HEK293T (cell line): ENCODE data around the gene PSMD14.

Source experiments
- CTCF ChIA-PET: fragments of 350-600 bp; formaldehyde crosslinking; extraction: SDS; loops from one replicate; lab custom pipeline; 2021; ENCODE audit warnings: antibody characterized with exemption, inconsistent platforms; lab: Yijun Ruan, JAX
- POLR2A ChIA-PET: fragments of 350-600 bp; formaldehyde crosslinking; extraction: SDS; loops from one replicate; lab custom pipeline; 2020; ENCODE audit warnings: antibody characterized with exemption, inconsistent platforms; lab: Yijun Ruan, JAX
- DNase-seq: peaks from one replicate; pipeline ENCODE4 v3.0.0; 2012; ENCODE audit warnings: mixed read lengths; ENCODE audit errors: extremely low spot score
- ARNT ChIP-seq: fragments of 450-650 bp; IDR thresholded peaks from 2 replicates; pipeline ENCODE4 v1.6.1; 2017; ENCODE audit warnings: mild to moderate bottlenecking
- BHLHE40 ChIP-seq: fragments of 450-650 bp; IDR thresholded peaks from 2 replicates; pipeline ENCODE4 v1.6.1; 2016; ENCODE audit warnings: mild to moderate bottlenecking, moderate library complexity, borderline replicate concordance
- CTBP1 ChIP-seq: fragments of 450-650 bp; IDR thresholded peaks from 2 replicates; pipeline ENCODE4 v1.6.1; 2016; ENCODE audit warnings: borderline replicate concordance
- ELF4 ChIP-seq: fragments of 450-650 bp; IDR thresholded peaks from 2 replicates; pipeline ENCODE4 v1.6.1; 2017; ENCODE audit warnings: antibody characterized with exemption
- FOXA1 ChIP-seq: fragments of 450-650 bp; IDR thresholded peaks from 2 replicates; pipeline ENCODE4 v1.6.1; 2016; ENCODE audit warnings: mild to moderate bottlenecking
- FOXK2 ChIP-seq: fragments of 450-650 bp; IDR thresholded peaks from 2 replicates; pipeline ENCODE4 v1.6.1; 2016; ENCODE audit warnings: mild to moderate bottlenecking
- FOXM1 ChIP-seq: fragments of 450-650 bp; IDR thresholded peaks from 2 replicates; pipeline ENCODE4 v1.6.1; 2017; ENCODE audit warnings: mild to moderate bottlenecking, borderline replicate concordance
- HDGF ChIP-seq: fragments of 450-650 bp; IDR thresholded peaks from 2 replicates; pipeline ENCODE4 v1.6.1; 2017; ENCODE audit warnings: antibody characterized with exemption, borderline replicate concordance
- L3MBTL2 ChIP-seq: fragments of 450-650 bp; conservative IDR thresholded peaks from 2 replicates; pipeline ENCODE4 v1.6.1; 2016; ENCODE audit warnings: mild to moderate bottlenecking
- LEF1 ChIP-seq: fragments of 450-650 bp; IDR thresholded peaks from 2 replicates; pipeline ENCODE4 v1.6.1; 2017; ENCODE audit warnings: mild to moderate bottlenecking, borderline replicate concordance
- NFRKB ChIP-seq: fragments of 450-650 bp; IDR thresholded peaks from 2 replicates; pipeline ENCODE4 v1.6.1; 2016; ENCODE audit warnings: mild to moderate bottlenecking, moderate library complexity
- PKNOX1 ChIP-seq: fragments of 450-650 bp; IDR thresholded peaks from 2 replicates; pipeline ENCODE4 v1.6.1; 2016
- SP1 ChIP-seq: fragments of 450-650 bp; IDR thresholded peaks from 2 replicates; pipeline ENCODE4 v1.6.1; 2017
- SUZ12 ChIP-seq: fragments of 450-650 bp; IDR thresholded peaks from 2 replicates; pipeline ENCODE4 v1.6.1; 2016; ENCODE audit warnings: mild to moderate bottlenecking
- TARDBP ChIP-seq: fragments of 450-650 bp; IDR thresholded peaks from 2 replicates; pipeline ENCODE4 v1.6.1; 2016
- ZNF384 ChIP-seq: fragments of 450-650 bp; IDR thresholded peaks from 2 replicates; pipeline ENCODE4 v1.6.1; 2016

PSMD14 gene

GRCh38 chr2:161316701-161317100, 8.5 kb downstream of the PSMD14 start:
- TF ChIP-seq LEF1 (no peak), FOXA1 (no peak), NFRKB (no peak), ELF4 (no peak), SP1 (no peak), ARNT (no peak), FOXK2 (no peak), FOXM1 (no peak), PKNOX1 (no peak), BHLHE40 (no peak), TARDBP (no peak), ZNF384 (no peak), SUZ12 (no peak), HDGF (no peak), L3MBTL2 (no peak), CTBP1 (no peak)
- CTCF ChIA-PET, result no interaction called here
- no peak for DNase-seq
- POLR2A ChIA-PET, result no interaction called here

GRCh38 chr2:161321944-161322648, 13.9 kb downstream of the PSMD14 start:
- ChIA-PET POLR2A (no interaction called here), CTCF (no interaction called here)
- DNase-seq, result no peak
- TF ChIP-seq ZNF384 (no peak), ARNT (no peak), ELF4 (no peak), LEF1 (no peak), FOXM1 (no peak), HDGF (no peak), L3MBTL2 (no peak), PKNOX1 (no peak), SP1 (no peak), CTBP1 (no peak), FOXK2 (no peak), TARDBP (no peak), FOXA1 (no peak), SUZ12 (no peak), BHLHE40 (no peak), NFRKB (no peak)

- no peak for DNase-seq
- ChIA-PET CTCF (no interaction called here), POLR2A (interaction anchor here (0.8 kb wide), 1 partner anchor 17 kb away, joined by 3 read pairs; the partner anchor contains the start of gene PSMD14)
- TF ChIP-seq ELF4, result no peak
- no peak for TF ChIP-seq CTBP1
These were observed 16.7 kb downstream of the PSMD14 start for GRCh38 chr2:161324876-161325275.

GRCh38 chr2:161327582-161327981, 19.4 kb downstream of the PSMD14 start:
- no peak for TF ChIP-seq HDGF
- TF ChIP-seq FOXK2, result no peak
- TF ChIP-seq SUZ12, result no peak
- no peak for TF ChIP-seq SP1
- no peak for TF ChIP-seq L3MBTL2
- no peak for TF ChIP-seq FOXM1
- TF ChIP-seq ZNF384, result no peak
- no peak for TF ChIP-seq ELF4
- DNase-seq, result no peak
- POLR2A ChIA-PET, result no interaction called here
- CTCF ChIA-PET, result no interaction called here

- ChIA-PET CTCF (no interaction called here), POLR2A (no interaction called here)
- no peak for DNase-seq
- TF ChIP-seq ELF4 (no peak), FOXA1 (no peak), FOXM1 (no peak), SUZ12 (no peak), ARNT (no peak), NFRKB (no peak), HDGF (no peak), ZNF384 (no peak), PKNOX1 (no peak), BHLHE40 (no peak), CTBP1 (no peak), FOXK2 (no peak), L3MBTL2 (no peak), TARDBP (no peak), LEF1 (no peak), SP1 (no peak)
These were observed 24.2 kb downstream of the PSMD14 start for GRCh38 chr2:161332371-161332967.

- ChIA-PET CTCF (no interaction called here), POLR2A (no interaction called here)
- TF ChIP-seq FOXA1 (no peak), ARNT (no peak), TARDBP (no peak), BHLHE40 (no peak), NFRKB (no peak), L3MBTL2 (no peak), SP1 (no peak), FOXM1 (no peak), PKNOX1 (no peak), ELF4 (no peak), HDGF (no peak), LEF1 (no peak), ZNF384 (no peak), CTBP1 (no peak), FOXK2 (no peak), SUZ12 (no peak)
These were observed 27.4 kb downstream of the PSMD14 start for GRCh38 chr2:161335626-161336025.

More at GRCh38 chr2:161335626-161336025, 27.4 kb downstream of the PSMD14 start:
- no peak for DNase-seq
